NCI-H1694 (cell line): ENCODE measurements around the gene MXRA8.

ENCODE experiments used
- DNase-seq: peaks from one replicate; lab custom pipeline; 2025; lab: John Stamatoyannopoulos, UW

The MXRA8 gene

DNA sequence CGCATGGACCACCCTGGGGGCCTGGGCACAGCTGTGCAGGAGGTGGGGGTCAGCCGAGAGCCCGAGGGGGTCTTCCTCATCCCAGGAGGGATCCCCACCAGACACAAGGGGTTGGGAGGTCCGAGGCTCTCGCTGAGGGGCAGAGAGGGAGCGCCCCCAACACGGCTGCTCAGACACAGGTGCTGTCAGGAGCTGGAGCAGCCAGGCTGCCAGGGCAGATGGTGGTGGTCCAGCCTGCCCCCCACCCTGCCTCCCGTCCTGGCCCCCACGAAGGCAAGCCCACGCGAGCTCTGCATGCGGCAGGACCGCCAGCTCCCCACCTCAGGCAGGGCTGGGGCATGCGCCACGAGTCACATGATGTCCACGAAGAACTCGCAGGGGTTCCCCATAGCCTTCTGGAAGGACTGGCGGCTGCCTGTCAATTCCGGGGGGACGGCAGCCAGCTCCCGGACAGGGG is 22.5 kb downstream of the MXRA8 start:
- DNase-seq = no peak

DNA sequence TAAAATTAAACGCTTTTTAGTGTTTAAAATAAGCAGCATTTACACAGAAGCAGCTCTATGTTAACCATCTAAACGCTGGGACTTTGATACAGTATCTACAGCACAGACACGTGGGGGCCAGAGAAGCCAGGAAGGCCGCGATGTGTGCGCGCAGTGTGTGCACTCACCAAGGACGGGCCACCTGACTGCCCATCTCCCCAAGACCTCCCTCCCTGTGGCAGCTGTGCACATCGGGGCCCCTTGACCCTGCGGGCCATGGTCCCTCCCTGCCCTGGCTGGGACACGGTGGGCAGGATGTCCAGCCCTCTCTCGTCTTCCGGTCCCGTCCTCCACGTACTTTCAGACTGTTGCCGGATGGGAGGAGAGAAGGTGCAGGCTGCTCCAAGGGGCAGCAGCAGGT is 23.1 kb downstream of the MXRA8 start:
- DNase-seq = no peak

DNA sequence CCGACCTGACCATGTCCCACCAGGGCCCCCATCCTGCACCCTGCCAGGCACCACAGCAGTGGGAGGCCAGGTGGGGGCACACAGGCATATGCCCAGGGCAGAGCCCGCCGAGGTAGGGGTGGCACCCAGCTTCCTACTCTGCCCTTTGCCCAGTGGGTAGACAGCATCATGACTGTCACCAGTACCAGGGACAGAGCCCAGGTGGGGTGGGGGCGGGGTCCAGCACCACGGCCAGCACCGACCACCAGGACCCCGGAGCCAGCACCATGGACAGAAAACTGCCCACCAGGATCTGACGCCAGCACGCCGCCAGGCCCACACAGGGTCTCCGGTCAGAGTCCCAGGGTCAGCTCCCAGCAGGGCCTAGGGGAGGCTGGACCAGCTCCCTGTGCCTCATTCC is 23.5 kb downstream of the MXRA8 start:
- no peak for DNase-seq

DNA sequence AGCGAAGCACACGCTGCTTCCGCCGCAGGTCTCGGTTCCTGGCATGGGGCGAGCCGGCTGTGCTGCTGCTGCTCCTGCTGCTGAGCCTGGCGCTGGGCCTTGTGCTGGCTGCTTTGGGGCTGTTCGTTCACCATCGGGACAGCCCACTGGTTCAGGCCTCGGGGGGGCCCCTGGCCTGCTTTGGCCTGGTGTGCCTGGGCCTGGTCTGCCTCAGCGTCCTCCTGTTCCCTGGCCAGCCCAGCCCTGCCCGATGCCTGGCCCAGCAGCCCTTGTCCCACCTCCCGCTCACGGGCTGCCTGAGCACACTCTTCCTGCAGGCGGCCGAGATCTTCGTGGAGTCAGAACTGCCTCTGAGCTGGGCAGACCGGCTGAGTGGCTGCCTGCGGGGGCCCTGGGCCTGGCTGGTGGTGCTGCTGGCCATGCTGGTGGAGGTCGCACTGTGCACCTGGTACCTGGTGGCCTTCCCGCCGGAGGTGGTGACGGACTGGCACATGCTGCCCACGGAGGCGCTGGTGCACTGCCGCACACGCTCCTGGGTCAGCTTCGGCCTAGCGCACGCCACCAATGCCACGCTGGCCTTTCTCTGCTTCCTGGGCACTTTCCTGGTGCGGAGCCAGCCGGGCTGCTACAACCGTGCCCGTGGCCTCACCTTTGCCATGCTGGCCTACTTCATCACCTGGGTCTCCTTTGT is 24.7 kb downstream of the MXRA8 start:
- DNase-seq = no peak

DNA sequence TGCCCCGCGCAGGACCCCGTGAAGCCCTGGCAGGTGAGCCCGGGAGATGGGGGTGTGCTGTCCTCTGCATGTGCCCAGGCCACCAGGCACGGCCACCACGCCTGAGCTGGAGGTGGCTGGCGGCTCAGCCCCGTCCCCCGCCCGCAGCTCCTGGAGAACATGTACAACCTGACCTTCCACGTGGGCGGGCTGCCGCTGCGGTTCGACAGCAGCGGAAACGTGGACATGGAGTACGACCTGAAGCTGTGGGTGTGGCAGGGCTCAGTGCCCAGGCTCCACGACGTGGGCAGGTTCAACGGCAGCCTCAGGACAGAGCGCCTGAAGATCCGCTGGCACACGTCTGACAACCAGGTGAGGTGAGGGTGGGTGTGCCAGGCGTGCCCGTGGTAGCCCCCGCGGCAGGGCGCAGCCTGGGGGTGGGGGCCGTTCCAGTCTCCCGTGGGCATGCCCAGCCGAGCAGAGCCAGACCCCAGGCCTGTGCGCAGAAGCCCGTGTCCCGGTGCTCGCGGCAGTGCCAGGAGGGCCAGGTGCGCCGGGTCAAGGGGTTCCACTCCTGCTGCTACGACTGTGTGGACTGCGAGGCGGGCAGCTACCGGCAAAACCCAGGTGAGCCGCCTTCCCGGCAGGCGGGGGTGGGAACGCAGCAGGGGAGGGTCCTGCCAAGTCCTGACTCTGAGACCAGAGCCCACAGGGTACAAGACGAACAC is 25.4 kb downstream of the MXRA8 start:
- DNase-seq = no peak

DNA sequence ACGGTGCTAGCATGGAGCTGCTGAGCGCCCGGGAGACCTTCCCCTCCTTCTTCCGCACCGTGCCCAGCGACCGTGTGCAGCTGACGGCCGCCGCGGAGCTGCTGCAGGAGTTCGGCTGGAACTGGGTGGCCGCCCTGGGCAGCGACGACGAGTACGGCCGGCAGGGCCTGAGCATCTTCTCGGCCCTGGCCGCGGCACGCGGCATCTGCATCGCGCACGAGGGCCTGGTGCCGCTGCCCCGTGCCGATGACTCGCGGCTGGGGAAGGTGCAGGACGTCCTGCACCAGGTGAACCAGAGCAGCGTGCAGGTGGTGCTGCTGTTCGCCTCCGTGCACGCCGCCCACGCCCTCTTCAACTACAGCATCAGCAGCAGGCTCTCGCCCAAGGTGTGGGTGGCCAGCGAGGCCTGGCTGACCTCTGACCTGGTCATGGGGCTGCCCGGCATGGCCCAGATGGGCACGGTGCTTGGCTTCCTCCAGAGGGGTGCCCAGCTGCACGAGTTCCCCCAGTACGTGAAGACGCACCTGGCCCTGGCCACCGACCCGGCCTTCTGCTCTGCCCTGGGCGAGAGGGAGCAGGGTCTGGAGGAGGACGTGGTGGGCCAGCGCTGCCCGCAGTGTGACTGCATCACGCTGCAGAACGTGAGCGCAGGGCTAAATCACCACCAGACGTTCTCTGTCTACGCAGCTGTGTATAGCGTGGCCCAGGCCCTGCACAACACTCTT is 26.2 kb downstream of the MXRA8 start:
- DNase-seq = no peak

DNA sequence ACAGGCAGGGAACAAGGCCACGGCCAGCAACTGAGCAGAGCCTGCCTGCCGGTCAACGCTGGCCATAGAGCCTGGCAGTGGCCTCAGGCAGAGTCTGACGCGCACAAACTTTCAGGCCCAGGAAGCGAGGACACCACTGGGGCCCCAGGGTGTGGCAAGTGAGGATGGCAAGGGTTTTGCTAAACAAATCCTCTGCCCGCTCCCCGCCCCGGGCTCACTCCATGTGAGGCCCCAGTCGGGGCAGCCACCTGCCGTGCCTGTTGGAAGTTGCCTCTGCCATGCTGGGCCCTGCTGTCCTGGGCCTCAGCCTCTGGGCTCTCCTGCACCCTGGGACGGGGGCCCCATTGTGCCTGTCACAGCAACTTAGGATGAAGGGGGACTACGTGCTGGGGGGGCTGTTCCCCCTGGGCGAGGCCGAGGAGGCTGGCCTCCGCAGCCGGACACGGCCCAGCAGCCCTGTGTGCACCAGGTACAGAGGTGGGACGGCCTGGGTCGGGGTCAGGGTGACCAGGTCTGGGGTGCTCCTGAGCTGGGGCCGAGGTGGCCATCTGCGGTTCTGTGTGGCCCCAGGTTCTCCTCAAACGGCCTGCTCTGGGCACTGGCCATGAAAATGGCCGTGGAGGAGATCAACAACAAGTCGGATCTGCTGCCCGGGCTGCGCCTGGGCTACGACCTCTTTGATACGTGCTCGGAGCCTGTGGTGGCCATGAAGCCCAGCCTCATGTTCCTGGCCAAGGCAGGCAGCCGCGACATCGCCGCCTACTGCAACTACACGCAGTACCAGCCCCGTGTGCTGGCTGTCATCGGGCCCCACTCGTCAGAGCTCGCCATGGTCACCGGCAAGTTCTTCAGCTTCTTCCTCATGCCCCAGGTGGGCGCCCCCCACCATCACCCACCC is 27.0 kb downstream of the MXRA8 start, which contains the start of gene TAS1R3:
Gene TAS1R3 (plus strand): TSS at position 213 of the 898 bp plus-strand sequence. CDS start 66 bp downstream, at position 279.
- DNase-seq = no peak

DNA sequence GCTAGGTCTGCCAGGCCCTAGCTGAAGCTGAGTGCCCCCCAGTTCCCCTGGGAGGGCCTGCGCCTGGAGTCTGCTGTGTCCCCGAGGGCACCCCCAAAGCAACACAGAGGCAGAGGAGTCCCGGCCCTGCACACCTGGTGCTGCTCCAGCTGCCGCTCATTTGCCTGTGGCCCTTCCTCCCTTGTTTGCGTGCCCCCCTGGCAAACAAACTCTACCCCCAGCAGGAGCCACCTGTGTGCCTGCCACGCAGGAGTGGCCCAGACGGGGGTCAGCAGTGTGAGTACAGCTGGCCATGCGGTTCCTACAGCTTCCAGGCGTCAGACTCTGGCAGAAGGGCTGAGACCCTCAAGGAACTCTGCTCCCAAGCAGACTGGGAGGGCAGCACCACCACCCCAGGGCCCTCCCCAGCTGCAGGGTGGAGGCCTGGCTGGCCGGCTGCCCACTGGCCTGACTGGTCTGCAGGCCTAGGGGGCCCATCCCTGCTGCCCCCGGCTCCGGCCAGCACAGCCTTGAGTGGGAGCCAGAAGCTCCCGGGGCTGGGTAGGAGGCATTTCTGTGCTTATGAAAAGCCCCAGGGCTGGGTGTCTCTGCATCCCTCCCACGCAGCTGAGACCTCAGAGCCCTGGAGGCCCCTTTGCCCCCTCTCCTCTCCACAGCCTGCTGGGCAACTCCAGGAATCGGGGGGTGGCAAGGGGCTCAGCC is 27.8 kb downstream of the MXRA8 start:
- no peak for DNase-seq

DNA sequence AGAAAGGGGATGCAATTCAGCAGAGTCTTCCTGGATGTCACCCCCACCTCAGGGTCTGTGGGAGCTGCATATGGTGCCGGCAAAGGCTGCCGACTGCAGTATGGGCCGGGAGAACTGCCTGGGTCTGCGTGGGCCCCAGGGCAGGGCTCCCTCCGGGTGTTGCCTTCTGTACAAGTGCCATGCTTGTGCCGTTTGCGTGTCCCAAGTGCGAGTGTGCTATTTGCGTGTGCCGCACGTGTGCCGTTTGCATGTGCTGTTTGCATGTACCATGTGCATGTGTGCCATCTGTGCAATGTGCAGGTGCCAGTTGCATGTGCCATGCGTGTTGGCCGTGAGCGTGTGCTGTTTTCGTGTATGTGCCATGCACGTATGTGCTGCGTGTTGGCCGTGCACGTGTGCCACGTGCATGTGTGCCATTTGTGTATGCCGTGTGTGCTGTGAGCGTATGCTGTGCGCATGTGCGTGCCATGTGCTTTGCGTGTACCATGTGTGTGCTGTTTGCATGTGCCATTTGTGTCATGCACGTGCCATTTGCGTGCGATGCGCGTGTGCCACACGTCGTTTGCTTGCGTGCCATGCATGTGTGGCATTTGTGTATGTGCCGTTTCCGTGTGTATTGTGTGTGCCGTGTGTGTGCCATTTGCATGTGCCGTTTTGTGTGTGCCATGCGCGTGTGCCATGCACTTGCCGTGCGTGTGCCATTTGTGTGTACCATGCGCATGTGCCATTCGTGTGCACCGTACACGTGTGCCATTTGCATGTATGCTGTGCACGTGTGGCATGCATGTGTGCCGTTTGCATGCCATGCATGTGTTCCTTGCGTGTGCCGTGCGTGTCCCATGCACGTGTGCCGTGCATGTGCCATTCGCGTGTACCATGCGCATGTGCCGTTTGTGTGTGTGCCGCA is 28.8 kb downstream of the MXRA8 start:
- DNase-seq = no peak

DNA sequence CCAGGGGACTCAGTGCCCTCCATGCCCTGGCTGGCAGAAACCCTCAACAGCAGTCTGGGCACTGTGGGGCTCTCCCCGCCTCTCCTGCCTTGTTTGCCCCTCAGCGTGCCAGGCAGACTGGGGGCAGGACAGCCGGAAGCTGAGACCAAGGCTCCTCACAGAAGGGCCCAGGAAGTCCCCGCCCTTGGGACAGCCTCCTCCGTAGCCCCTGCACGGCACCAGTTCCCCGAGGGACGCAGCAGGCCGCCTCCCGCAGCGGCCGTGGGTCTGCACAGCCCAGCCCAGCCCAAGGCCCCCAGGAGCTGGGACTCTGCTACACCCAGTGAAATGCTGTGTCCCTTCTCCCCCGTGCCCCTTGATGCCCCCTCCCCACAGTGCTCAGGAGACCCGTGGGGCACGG is 30.1 kb downstream of the MXRA8 start:
- no peak for DNase-seq

DNA sequence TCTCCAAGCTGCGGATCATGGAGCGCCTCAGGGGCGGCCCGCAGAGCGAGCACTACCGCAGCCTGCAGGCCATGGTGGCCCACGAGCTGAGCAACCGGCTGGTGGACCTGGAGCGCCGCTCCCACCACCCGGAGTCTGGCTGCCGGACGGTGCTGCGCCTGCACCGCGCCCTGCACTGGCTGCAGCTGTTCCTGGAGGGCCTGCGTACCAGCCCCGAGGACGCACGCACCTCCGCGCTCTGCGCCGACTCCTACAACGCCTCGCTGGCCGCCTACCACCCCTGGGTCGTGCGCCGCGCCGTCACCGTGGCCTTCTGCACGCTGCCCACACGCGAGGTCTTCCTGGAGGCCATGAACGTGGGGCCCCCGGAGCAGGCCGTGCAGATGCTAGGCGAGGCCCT is 31.1 kb downstream of the MXRA8 start:
- no peak for DNase-seq

DNA sequence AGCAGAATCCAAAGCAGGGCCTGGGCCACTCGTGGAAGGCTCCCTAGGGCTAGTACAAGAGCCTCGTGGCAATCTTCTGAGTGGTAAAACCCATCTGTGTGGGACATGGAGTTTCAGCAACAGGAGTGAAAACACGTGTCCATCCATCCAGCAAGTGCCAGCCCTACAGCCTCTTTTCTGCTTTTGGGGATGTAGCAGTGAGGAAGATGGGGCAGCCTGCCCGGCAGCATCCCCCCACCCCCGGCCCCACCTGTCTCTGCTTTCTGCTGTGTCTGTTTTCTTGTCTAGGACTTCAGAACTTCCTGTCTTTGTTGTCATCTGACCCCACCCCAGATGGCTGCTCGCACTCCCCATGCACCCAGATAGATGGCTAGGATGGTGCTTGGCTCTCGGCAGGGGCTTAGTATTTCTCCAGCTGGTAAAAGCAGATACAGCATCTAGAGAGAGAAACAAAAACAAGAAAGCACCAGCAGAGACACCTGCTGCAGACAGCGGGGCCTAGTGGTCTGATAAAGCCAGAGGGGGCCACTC is 32.2 kb downstream of the MXRA8 start:
- no peak for DNase-seq

DNA sequence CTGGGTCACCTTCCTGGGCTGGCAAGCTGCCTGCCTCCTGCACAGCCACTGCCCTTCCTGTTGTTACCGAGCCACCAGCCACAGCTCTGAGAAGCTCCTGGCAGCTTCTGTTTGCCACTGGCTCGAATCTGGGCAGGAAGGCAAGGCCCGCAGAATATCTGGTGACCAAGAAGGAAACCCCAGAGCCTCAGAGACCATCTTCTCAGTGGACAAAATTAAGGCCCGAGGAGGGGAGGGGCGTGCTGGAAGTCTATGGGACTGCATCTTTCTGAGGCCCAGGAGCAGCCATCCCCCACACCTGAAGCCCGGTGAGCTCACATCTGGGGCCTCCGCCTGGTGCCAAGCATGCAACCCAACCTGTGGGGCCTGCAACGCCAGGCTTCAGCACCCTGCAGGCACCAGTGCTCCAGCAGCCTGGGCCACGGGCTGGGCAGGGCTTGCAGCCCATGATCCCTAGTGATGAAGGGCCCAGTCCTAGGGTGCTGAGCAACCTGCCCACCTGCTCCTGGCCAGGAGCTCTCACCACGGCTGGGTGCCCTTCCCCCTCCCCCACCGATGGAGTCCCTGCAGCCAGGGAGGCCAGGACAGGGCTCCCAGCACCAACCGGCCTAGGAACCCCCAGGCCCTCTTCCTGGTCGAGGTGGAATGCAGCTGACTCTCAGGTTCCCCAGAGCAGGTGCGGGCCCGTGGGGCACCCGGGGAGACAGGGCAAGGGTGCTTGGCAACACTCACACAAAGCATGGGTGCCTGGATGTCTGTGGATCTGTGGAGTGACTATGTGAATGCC is 32.9 kb downstream of the MXRA8 start:
- no peak for DNase-seq

DNA sequence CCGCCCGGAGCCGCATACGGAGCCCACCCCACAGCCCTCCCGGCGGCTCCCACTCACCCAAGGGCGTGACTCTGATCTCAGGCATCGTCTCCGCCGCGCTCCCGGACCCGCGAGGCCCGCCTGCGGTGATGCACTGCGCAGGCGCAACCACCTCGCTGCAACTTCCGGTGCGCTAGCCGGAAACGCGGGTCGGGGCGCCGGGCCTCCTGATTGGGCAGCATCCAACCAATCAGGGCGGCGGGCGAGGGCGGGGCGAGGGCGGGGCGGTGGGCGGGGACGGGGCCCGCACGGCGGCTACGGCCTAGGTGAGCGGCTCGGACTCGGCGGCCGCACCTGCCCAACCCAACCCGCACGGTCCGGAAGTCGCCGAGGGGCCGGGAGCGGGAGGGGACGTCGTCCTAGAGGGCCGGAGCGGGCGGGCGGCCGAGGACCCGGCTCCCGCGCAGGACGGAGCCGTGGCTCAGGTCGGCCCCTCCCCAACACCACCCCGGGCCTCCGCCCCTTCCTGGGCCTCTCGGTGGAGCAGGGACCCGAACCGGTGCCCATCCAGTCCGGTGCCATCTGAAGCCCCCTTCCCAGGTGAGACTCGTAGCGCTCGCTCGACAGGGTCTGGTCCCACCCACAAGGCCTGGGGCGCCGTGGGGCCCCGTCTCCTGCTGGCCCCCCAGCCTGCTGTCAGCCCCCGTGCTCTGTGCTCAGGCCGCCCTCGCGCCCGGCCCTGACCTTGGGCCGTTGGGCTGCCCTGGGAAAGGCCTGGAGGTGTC is 33.6 kb downstream of the MXRA8 start, which contains the start of the genes CPTP and INTS11:
Gene CPTP (plus strand): TSS at position 279 of the 764 bp plus-strand sequence. CDS start 2,109 bp downstream, outside the sequence.
Gene INTS11 (minus strand): TSS at position 137 of the 764 bp plus-strand sequence. CDS start 52 bp downstream, at position 85.
- DNase-seq = no peak

DNA sequence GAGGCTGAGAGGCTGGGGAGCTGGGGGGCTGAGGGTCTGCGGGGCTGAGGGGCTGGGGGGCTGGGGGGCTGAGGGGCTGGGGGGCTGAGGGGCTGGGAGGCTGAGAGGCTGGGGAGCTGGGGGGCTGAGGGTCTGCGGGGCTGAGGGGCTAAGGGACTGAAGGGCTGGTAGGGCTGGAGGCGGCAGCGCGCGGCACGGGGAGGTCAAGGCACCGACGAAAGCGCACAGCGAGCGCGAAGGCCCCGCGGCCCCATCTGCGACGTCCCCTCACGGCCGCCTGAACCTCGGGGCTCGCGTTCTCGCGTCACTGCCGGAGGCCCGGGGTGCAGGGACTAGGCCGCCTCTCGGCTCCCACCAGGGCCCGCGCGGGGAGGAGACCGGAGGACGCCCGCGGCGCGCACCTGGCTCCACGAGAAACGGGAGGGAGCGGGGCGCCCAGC is 34.3 kb downstream of the MXRA8 start:
- DNase-seq = no peak

DNA sequence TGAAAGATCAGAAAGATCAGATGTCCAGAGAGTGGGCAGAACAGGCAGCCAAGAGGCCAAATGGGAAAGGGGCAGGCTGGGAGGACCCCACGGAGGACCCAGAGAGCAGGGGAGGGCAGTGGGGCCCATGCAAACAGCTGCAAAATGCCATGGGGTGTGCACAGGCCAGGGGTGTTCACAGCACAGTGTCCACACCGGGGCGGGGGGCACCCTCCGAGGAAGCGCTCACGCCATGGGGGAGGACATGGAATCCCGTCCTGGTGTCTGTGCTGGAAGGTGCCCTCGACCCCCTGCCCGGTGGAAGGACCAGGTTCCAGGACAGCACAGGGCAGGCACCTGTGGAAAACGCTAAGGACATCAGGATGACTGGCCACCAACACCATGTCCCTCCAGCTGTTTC is 35.4 kb downstream of the MXRA8 start:
- DNase-seq = no peak

DNA sequence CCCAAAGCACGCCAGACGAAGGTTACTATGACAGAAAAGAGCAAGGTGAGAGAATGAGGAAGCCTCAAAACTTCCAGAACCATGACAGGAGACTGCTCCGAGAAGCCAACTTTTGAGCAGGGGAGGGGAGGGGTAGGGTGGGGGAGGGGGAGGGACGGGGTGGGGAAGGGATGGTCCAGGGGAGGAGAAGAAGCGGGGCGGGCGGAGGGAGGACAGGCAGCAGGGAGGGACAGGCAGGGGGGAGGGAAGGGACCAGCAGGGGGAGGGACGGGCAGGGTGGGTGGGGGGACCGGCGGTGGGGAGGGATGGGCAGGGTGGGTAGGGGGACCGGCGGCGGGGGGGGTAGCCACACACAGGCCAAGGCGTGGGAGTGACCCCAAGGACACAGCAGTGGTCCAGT is 35.9 kb downstream of the MXRA8 start:
- DNase-seq = no peak

DNA sequence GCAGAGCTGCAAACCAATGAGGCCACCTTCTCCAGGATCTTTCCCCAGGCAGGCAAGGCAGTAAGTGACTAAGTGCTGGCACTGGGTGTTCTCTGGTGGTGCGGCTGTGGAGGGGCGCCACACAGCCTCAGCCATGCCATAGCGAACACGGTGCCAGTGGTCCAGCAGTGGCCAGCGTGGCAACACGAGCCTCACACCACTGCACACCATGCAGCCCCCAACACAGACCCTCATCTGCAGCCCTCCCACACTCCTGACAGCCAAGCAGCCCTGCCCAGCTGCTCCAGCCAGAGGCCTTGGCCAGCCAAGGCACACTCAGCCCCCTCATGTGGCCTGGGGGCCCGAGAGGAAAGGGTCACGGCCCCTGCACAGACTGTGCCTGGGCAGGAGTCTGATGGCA is 36.9 kb downstream of the MXRA8 start:
- DNase-seq = no peak
